Measurements from ENCODE around the gene GPC6.

GPC6 gene

DNA sequence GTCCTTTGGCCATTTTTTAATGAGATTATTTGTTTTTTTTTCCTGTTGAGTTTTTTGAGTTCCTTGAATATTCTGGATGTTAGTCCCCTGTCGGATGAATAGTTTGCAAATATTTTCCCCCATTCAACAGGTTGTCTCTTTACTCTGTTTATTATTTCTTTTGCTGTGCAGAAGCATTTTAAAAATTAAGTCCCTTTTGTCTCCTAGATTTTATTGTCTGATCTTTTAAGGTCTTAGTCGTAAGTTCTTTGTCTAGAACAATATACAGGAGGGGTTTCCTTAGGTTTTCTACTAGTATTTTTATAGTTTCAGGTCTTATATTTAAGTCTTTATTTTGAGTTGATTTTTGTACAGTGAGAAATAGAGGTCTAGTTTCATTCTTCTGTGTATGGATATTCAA, 284.4 kb downstream of the GPC6 start:
- POLR2A ChIA-PET: no interaction called here
- no peak for TF ChIP-seq L3MBTL2 (conservative IDR thresholded peaks at IDR 0.05)
- TF ChIP-seq ARNT (IDR thresholded peaks at IDR 0.05): no peak
- no peak for TF ChIP-seq ZNF384 (IDR thresholded peaks at IDR 0.05)
- no peak for TF ChIP-seq BHLHE40 (IDR thresholded peaks at IDR 0.05; ENCODE audit: borderline replicate concordance)
- DNase-seq (ENCODE audit: extremely low spot score): no peak
- CTCF ChIA-PET: no interaction called here

DNA sequence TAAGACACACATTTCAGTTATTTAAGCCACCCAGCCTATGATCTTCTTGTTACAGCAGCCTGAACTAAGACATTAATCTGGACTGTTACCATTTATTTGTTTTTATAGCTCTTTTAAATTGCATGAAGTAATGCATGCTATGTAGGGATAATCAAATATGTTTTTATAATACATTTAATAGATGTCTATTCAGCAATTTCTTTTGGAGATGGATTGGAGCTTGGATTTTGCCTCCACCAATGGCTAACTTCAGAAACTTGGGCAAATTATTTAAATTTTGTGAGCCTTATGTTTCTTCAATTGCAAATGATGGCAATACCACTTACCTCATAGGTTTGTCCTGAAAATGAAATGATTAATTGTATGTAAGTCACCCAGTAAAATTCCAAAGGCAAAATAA, 288.7 kb downstream of the GPC6 start:
- POLR2A ChIA-PET: no interaction called here
- CTCF ChIA-PET: no interaction called here
- DNase-seq (ENCODE audit: extremely low spot score): no peak
- TF ChIP-seq ARNT (IDR thresholded peaks at IDR 0.05) (no peak), ELF4 (IDR thresholded peaks at IDR 0.05) (no peak), NFRKB (IDR thresholded peaks at IDR 0.05) (no peak), L3MBTL2 (conservative IDR thresholded peaks at IDR 0.05) (no peak), HDGF (IDR thresholded peaks at IDR 0.05; ENCODE audit: borderline replicate concordance) (no peak), FOXM1 (IDR thresholded peaks at IDR 0.05; ENCODE audit: borderline replicate concordance) (no peak), FOXA1 (IDR thresholded peaks at IDR 0.05) (no peak), ZNF384 (IDR thresholded peaks at IDR 0.05) (no peak), SUZ12 (IDR thresholded peaks at IDR 0.05) (no peak), SP1 (IDR thresholded peaks at IDR 0.05) (no peak), CTBP1 (IDR thresholded peaks at IDR 0.05; ENCODE audit: borderline replicate concordance) (no peak)
- TF ChIP-seq, protein P1, sequence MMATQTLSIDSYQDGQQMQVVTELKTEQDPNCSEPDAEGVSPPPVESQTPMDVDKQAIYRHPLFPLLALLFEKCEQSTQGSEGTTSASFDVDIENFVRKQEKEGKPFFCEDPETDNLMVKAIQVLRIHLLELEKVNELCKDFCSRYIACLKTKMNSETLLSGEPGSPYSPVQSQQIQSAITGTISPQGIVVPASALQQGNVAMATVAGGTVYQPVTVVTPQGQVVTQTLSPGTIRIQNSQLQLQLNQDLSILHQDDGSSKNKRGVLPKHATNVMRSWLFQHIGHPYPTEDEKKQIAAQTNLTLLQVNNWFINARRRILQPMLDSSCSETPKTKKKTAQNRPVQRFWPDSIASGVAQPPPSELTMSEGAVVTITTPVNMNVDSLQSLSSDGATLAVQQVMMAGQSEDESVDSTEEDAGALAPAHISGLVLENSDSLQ (IDR thresholded peaks at IDR 0.05): no peak

DNA sequence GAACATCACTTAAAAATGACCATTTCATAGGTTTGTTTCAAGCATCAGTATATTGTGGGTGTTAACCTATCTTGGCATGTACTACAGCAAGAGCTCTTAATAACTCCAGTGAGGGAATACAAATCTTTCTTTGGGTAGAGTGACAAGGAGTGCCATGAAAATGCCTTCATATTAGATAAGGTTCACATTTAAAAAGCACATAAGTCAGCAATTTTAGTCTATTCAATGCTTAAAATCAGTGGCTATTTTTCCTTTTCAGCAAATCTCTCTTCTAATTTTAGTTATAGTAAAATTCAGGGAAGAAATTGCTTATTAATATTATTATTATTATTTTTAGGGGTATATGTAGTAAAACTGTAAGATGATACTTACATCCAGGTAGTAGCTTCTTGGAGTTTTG, 291.1 kb downstream of the GPC6 start:
- POLR2A ChIA-PET: no interaction called here
- TF ChIP-seq SP1 (IDR thresholded peaks at IDR 0.05): no peak
- TF ChIP-seq HDGF (IDR thresholded peaks at IDR 0.05; ENCODE audit: borderline replicate concordance): no peak
- no peak for TF ChIP-seq TARDBP (IDR thresholded peaks at IDR 0.05)
- no peak for TF ChIP-seq CTBP1 (IDR thresholded peaks at IDR 0.05; ENCODE audit: borderline replicate concordance)
- no peak for TF ChIP-seq ZNF384 (IDR thresholded peaks at IDR 0.05)
- TF ChIP-seq, protein P1 (IDR thresholded peaks at IDR 0.05): no peak
- no peak for TF ChIP-seq FOXM1 (IDR thresholded peaks at IDR 0.05; ENCODE audit: borderline replicate concordance)
- DNase-seq (ENCODE audit: extremely low spot score): no peak
- CTCF ChIA-PET: no interaction called here

DNA sequence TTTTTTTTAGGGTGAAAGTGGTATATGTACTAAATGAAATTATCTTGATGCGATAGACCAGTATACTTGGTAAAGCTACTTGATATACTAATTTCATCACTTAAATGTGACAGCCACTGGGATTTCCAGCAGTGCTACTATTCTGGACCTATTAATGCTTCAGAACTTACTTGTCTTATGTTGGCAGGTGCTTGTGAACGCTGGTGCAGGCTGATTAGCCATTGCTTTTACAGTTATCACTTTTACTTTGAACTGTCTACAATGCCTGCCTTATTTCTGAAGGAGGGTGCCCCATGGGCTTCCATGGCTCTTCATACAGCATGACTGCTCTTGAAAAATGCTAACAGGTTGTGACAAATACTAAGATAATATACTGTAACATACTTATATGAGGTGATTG, 294.7 kb downstream of the GPC6 start:
- TF ChIP-seq ELF4 (IDR thresholded peaks at IDR 0.05) (no peak), HDGF (IDR thresholded peaks at IDR 0.05; ENCODE audit: borderline replicate concordance) (no peak), BHLHE40 (IDR thresholded peaks at IDR 0.05; ENCODE audit: borderline replicate concordance) (no peak), LEF1 (IDR thresholded peaks at IDR 0.05; ENCODE audit: borderline replicate concordance) (no peak), FOXM1 (IDR thresholded peaks at IDR 0.05; ENCODE audit: borderline replicate concordance) (no peak), NFRKB (IDR thresholded peaks at IDR 0.05) (no peak), SUZ12 (IDR thresholded peaks at IDR 0.05) (no peak)
- TF ChIP-seq, protein P1 (IDR thresholded peaks at IDR 0.05): no peak
- ChIA-PET POLR2A (no interaction called here), CTCF (no interaction called here)
- DNase-seq (ENCODE audit: extremely low spot score): no peak

DNA sequence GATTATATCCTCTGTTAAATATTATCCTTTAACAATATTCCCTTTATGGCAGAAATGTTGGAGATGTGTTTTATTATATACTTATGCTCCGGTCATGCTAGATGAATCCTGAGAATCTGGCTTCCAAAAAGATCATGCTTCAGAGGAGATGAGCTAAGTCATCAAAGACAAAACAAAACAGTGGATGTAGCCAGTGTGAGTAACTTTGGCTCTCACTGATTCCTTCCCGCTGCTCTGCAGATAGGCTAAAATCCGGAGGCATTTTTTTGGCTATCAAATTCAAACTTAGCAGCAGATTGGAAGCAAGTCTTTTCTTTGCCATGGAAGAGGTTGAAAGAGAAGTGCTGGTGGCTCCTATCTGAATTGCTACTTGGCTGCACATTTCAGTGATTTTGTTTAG, 295.9 kb downstream of the GPC6 start:
- DNase-seq (ENCODE audit: extremely low spot score): no peak
- ChIA-PET POLR2A (no interaction called here), CTCF (no interaction called here)
- TF ChIP-seq HDGF (IDR thresholded peaks at IDR 0.05; ENCODE audit: borderline replicate concordance): no peak
- TF ChIP-seq ARNT (IDR thresholded peaks at IDR 0.05): no peak
- TF ChIP-seq SP1 (IDR thresholded peaks at IDR 0.05): no peak
- TF ChIP-seq BHLHE40 (IDR thresholded peaks at IDR 0.05; ENCODE audit: borderline replicate concordance): no peak
- TF ChIP-seq SUZ12 (IDR thresholded peaks at IDR 0.05): no peak
- TF ChIP-seq, protein P1 (IDR thresholded peaks at IDR 0.05): no peak
- TF ChIP-seq FOXK2 (IDR thresholded peaks at IDR 0.05): no peak
- TF ChIP-seq TARDBP (IDR thresholded peaks at IDR 0.05): no peak
- TF ChIP-seq FOXA1 (IDR thresholded peaks at IDR 0.05): no peak
- no peak for TF ChIP-seq NFRKB (IDR thresholded peaks at IDR 0.05)
- no peak for TF ChIP-seq LEF1 (IDR thresholded peaks at IDR 0.05; ENCODE audit: borderline replicate concordance)
- no peak for TF ChIP-seq FOXM1 (IDR thresholded peaks at IDR 0.05; ENCODE audit: borderline replicate concordance)
- TF ChIP-seq ELF4 (IDR thresholded peaks at IDR 0.05): no peak
- no peak for TF ChIP-seq CTBP1 (IDR thresholded peaks at IDR 0.05; ENCODE audit: borderline replicate concordance)
- TF ChIP-seq L3MBTL2 (conservative IDR thresholded peaks at IDR 0.05): no peak
- no peak for TF ChIP-seq ZNF384 (IDR thresholded peaks at IDR 0.05)

DNA sequence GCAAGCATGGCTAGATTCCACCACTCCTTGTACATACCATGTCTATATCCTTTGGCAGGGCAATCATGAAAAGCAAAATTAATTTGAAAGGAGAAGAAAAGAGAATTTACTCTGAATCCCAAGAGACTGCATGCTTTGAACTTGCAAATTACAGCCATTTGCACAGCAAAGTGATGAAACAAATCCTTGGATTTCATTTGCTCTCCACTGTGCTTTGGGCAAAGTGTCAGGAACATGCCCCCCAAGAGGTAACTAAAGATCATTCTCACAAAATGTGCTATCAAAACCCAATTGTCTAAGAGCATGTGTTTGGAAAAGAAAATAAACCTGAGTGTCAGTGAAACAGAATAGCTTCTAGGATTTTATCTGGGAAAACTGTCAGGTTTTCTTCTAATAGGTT, 298.5 kb downstream of the GPC6 start:
- no peak for DNase-seq (ENCODE audit: extremely low spot score)
- TF ChIP-seq LEF1 (IDR thresholded peaks at IDR 0.05; ENCODE audit: borderline replicate concordance): no peak
- no peak for TF ChIP-seq L3MBTL2 (conservative IDR thresholded peaks at IDR 0.05)
- TF ChIP-seq ELF4 (IDR thresholded peaks at IDR 0.05): no peak
- TF ChIP-seq HDGF (IDR thresholded peaks at IDR 0.05; ENCODE audit: borderline replicate concordance): no peak
- TF ChIP-seq NFRKB (IDR thresholded peaks at IDR 0.05): no peak
- TF ChIP-seq SUZ12 (IDR thresholded peaks at IDR 0.05): no peak
- TF ChIP-seq, protein P1 (IDR thresholded peaks at IDR 0.05): no peak
- TF ChIP-seq CTBP1 (IDR thresholded peaks at IDR 0.05; ENCODE audit: borderline replicate concordance): no peak
- TF ChIP-seq ARNT (IDR thresholded peaks at IDR 0.05): no peak
- no peak for TF ChIP-seq BHLHE40 (IDR thresholded peaks at IDR 0.05; ENCODE audit: borderline replicate concordance)
- no peak for TF ChIP-seq FOXM1 (IDR thresholded peaks at IDR 0.05; ENCODE audit: borderline replicate concordance)
- no peak for TF ChIP-seq FOXA1 (IDR thresholded peaks at IDR 0.05)
- no peak for TF ChIP-seq SP1 (IDR thresholded peaks at IDR 0.05)
- TF ChIP-seq FOXK2 (IDR thresholded peaks at IDR 0.05): no peak
- TF ChIP-seq TARDBP (IDR thresholded peaks at IDR 0.05): no peak
- TF ChIP-seq ZNF384 (IDR thresholded peaks at IDR 0.05): no peak
- POLR2A ChIA-PET: no interaction called here
- CTCF ChIA-PET: no interaction called here
